Body of pancreas (tissue), 4 donors: ENCODE data around the gene KIF5A.

Experiments
- CTCF ChIP-seq, 7 experiments: fragments of 450-650 bp in 4 of 7; fragments of 200-600 bp in 3 of 7; sonication (generic) in 3 of 7; IDR thresholded peaks; one replicate each; pipeline ENCODE4 v1.5.1; 2016 to 2019; ENCODE audit warnings: antibody characterized with exemption in 7 of 7
- POLR2A ChIP-seq, 3 donors: fragments of 450-650 bp; IDR thresholded peaks; one replicate each; pipeline ENCODE4 v1.6.1; 2016; ENCODE audit warnings: antibody characterized with exemption in 3 of 3, mild to moderate bottlenecking in 2 of 3

GRCh38 chr12:57607958-57608663 is 58.3 kb downstream of the KIF5A start:
- TF ChIP-seq CTCF (IDR thresholded peaks at IDR 0.05) (no peak), POLR2A (IDR thresholded peaks at IDR 0.05) (no peak)
